Stimulated activated memory B cell treated with anti-CD40 and anti-IgM and Interleukin-4, amounts not matched to agents 10 μg/mL and 1 μg/mL and 100 μg/mL, for 72 hours (primary cell): ENCODE results near the gene GRPEL1.

ENCODE experiments used
- ATAC-seq: fragments of 150-1000 bp; cut with Tn5 transposase; 2 replicates; pipeline ENCODE4 v1.10.0; 2021
- H3K27ac Mint-ChIP-seq: one replicate; pipeline ENCODE4 v1.8.0; 2022; ENCODE audit warnings: mild to moderate bottlenecking, mixed read lengths
- H3K27me3 Mint-ChIP-seq: one replicate; pipeline ENCODE4 v1.8.0; 2022; ENCODE audit warnings: mixed read lengths
- H3K36me3 Mint-ChIP-seq: one replicate; pipeline ENCODE4 v1.8.0; 2022; ENCODE audit warnings: mixed read lengths
- H3K4me1 Mint-ChIP-seq: one replicate; pipeline ENCODE4 v1.8.0; 2022; ENCODE audit warnings: mixed read lengths
- H3K4me3 Mint-ChIP-seq: one replicate; pipeline ENCODE4 v1.8.0; 2022; ENCODE audit warnings: mild to moderate bottlenecking, moderate library complexity, mixed read lengths
- H3K9me3 Mint-ChIP-seq: one replicate; pipeline ENCODE4 v1.8.0; 2022; ENCODE audit warnings: mixed read lengths

Gene GRPEL1

GRCh38 chr4:7031558-7032449 lies 36.1 kb downstream of the GRPEL1 start:
- Mint-ChIP-seq H3K9me3 (no peaks in the 10 kb centered on the region), H3K36me3 (peaks cover 45% of the 10 kb centered on the region), H3K4me1 (peaks cover 16% of the 10 kb centered on the region), H3K27ac (no peak overlapping the region), H3K4me3 (no peak overlapping the region), H3K27me3 (no peaks in the 10 kb centered on the region)
- ATAC-seq, result no peak

GRCh38 chr4:7030856-7031255 lies 37.0 kb downstream of the GRPEL1 start:
- Mint-ChIP-seq H3K4me3 (no peak overlapping the region), H3K4me1 (peaks cover 16% of the 10 kb centered on the region), H3K36me3 (peaks cover 54% of the 10 kb centered on the region), H3K9me3 (no peaks in the 10 kb centered on the region), H3K27me3 (no peaks in the 10 kb centered on the region), H3K27ac (no peak overlapping the region)
- no peak for ATAC-seq

GRCh38 chr4:7029921-7030320 lies 37.9 kb downstream of the GRPEL1 start:
- Mint-ChIP-seq H3K9me3 (no peaks in the 10 kb centered on the region), H3K4me1 (peaks cover 16% of the 10 kb centered on the region), H3K27ac (no peak overlapping the region), H3K27me3 (no peaks in the 10 kb centered on the region), H3K36me3 (peaks cover 60% of the 10 kb centered on the region), H3K4me3 (no peak overlapping the region)
- no peak for ATAC-seq

GRCh38 chr4:7029212-7029611 lies 38.7 kb downstream of the GRPEL1 start:
- H3K4me3 Mint-ChIP-seq, result no peak overlapping the region
- ATAC-seq, result no peak
- peaks cover 16% of the 10 kb centered on the region for H3K4me1 Mint-ChIP-seq
- H3K9me3 Mint-ChIP-seq, result no peaks in the 10 kb centered on the region
- H3K27me3 Mint-ChIP-seq, result no peaks in the 10 kb centered on the region
- no peak overlapping the region for H3K27ac Mint-ChIP-seq
- peaks cover 67% of the 10 kb centered on the region for H3K36me3 Mint-ChIP-seq

GRCh38 chr4:7027913-7028312 lies 40.0 kb downstream of the GRPEL1 start:
- H3K36me3 Mint-ChIP-seq, result peaks cover 76% of the 10 kb centered on the region
- H3K4me3 Mint-ChIP-seq, result no peak overlapping the region
- no peaks in the 10 kb centered on the region for H3K9me3 Mint-ChIP-seq
- H3K27me3 Mint-ChIP-seq, result no peaks in the 10 kb centered on the region
- ATAC-seq, result no peak
- H3K27ac Mint-ChIP-seq, result no peak overlapping the region
- H3K4me1 Mint-ChIP-seq, result peaks cover 16% of the 10 kb centered on the region

GRCh38 chr4:7027284-7027683 lies 40.6 kb downstream of the GRPEL1 start:
- Mint-ChIP-seq H3K4me1 (peaks cover 16% of the 10 kb centered on the region), H3K4me3 (no peak overlapping the region), H3K27me3 (no peaks in the 10 kb centered on the region), H3K27ac (no peak overlapping the region), H3K36me3 (peaks cover 79% of the 10 kb centered on the region), H3K9me3 (no peaks in the 10 kb centered on the region)
- ATAC-seq, result no peak

- Mint-ChIP-seq H3K36me3 (peaks cover 83% of the 10 kb centered on the region), H3K9me3 (no peaks in the 10 kb centered on the region), H3K4me1 (peaks cover 16% of the 10 kb centered on the region), H3K27ac (no peak overlapping the region), H3K27me3 (no peaks in the 10 kb centered on the region), H3K4me3 (no peak overlapping the region)
- no peak for ATAC-seq
Observed at GRCh38 chr4:7026107-7026506, 41.8 kb downstream of the GRPEL1 start.

GRCh38 chr4:7025040-7025602 lies 42.7 kb downstream of the GRPEL1 start:
- Mint-ChIP-seq H3K9me3 (no peaks in the 10 kb centered on the region), H3K27ac (no peak overlapping the region), H3K27me3 (no peaks in the 10 kb centered on the region), H3K4me3 (no peak overlapping the region), H3K4me1 (peaks cover 16% of the 10 kb centered on the region), H3K36me3 (peaks cover 83% of the 10 kb centered on the region)
- ATAC-seq, result no peak

- Mint-ChIP-seq H3K27me3 (no peaks in the 10 kb centered on the region), H3K4me3 (no peak overlapping the region), H3K4me1 (peaks cover 16% of the 10 kb centered on the region), H3K27ac (no peak overlapping the region), H3K9me3 (no peaks in the 10 kb centered on the region), H3K36me3 (peaks cover 79% of the 10 kb centered on the region)
- no peak for ATAC-seq
Observed at GRCh38 chr4:7024336-7024890, 43.5 kb downstream of the GRPEL1 start.

- ATAC-seq, result no peak
- Mint-ChIP-seq H3K36me3 (peaks cover 74% of the 10 kb centered on the region), H3K9me3 (no peaks in the 10 kb centered on the region), H3K4me1 (peaks cover 15% of the 10 kb centered on the region), H3K4me3 (no peak overlapping the region), H3K27ac (no peak overlapping the region), H3K27me3 (no peaks in the 10 kb centered on the region)
Observed at GRCh38 chr4:7023901-7024300, 44.0 kb downstream of the GRPEL1 start.

GRCh38 chr4:7023486-7023885 lies 44.4 kb downstream of the GRPEL1 start:
- Mint-ChIP-seq H3K9me3 (no peaks in the 10 kb centered on the region), H3K4me3 (no peak overlapping the region), H3K36me3 (peaks cover 70% of the 10 kb centered on the region), H3K27me3 (no peaks in the 10 kb centered on the region), H3K27ac (no peak overlapping the region), H3K4me1 (peaks cover 11% of the 10 kb centered on the region)
- no peak for ATAC-seq

- Mint-ChIP-seq H3K36me3 (peaks cover 64% of the 10 kb centered on the region), H3K9me3 (no peaks in the 10 kb centered on the region), H3K4me3 (no peak overlapping the region)
Observed at GRCh38 chr4:7021930-7022664, 45.8 kb downstream of the GRPEL1 start.

GRCh38 chr4:7021355-7021754 lies 46.5 kb downstream of the GRPEL1 start:
- H3K4me3 Mint-ChIP-seq, result no peak overlapping the region
- H3K27me3 Mint-ChIP-seq, result no peaks in the 10 kb centered on the region
- H3K9me3 Mint-ChIP-seq, result no peaks in the 10 kb centered on the region
- no peaks in the 10 kb centered on the region for H3K4me1 Mint-ChIP-seq
- H3K27ac Mint-ChIP-seq, result no peak overlapping the region
- H3K36me3 Mint-ChIP-seq, result peaks cover 57% of the 10 kb centered on the region
- ATAC-seq, result no peak

More at GRCh38 chr4:7021930-7022664, 45.8 kb downstream of the GRPEL1 start:
- H3K4me1 Mint-ChIP-seq, result no peaks in the 10 kb centered on the region
- no peaks in the 10 kb centered on the region for H3K27me3 Mint-ChIP-seq
- H3K27ac Mint-ChIP-seq, result no peak overlapping the region
- ATAC-seq, result no peak

GRCh38 chr4:7020856-7021255 lies 47.0 kb downstream of the GRPEL1 start:
- H3K4me1 Mint-ChIP-seq, result no peaks in the 10 kb centered on the region
- no peaks in the 10 kb centered on the region for H3K27me3 Mint-ChIP-seq
- ATAC-seq, result no peak
- no peak overlapping the region for H3K27ac Mint-ChIP-seq
- peaks cover 52% of the 10 kb centered on the region for H3K36me3 Mint-ChIP-seq
- H3K4me3 Mint-ChIP-seq, result no peak overlapping the region
- no peaks in the 10 kb centered on the region for H3K9me3 Mint-ChIP-seq

- ATAC-seq, result no peak
- Mint-ChIP-seq H3K4me3 (no peak overlapping the region), H3K27ac (no peak overlapping the region), H3K27me3 (no peaks in the 10 kb centered on the region), H3K36me3 (peaks cover 56% of the 10 kb centered on the region), H3K9me3 (no peaks in the 10 kb centered on the region), H3K4me1 (peaks cover 4% of the 10 kb centered on the region)
Observed at GRCh38 chr4:7020290-7020689, 47.6 kb downstream of the GRPEL1 start.
